K562 (cell line): Measurements from ENCODE around the gene AMN1. TPM values are rescaled to one million over a fixed set of nuclear protein-coding genes. Genes with fewer than 3 reads are reported as not detected.

ENCODE experiments used
- CEBPB ChIP-seq: fragments of 450-650 bp; IDR thresholded peaks from 2 replicates; pipeline ENCODE4 v1.6.1; 2016; ENCODE audit warnings: missing genetic modification characterization, missing compliant biosample characterization
- CSDE1 ChIP-seq, 2 experiments: fragments of 450-650 bp; IDR thresholded peaks; 2 replicates each; pipeline ENCODE4 v1.6.1; 2016; ENCODE audit warnings: mild to moderate bottlenecking in 1 of 2
- KAT2B ChIP-seq: IDR thresholded peaks from one replicate; pipeline ENCODE4 v1.6.1; 2012; ENCODE audit warnings: low read depth, mild to moderate bottlenecking, control low read depth, inconsistent platforms, low read length, moderate library complexity
- MAZ ChIP-seq, 2 experiments: fragments of 450-650 bp in 1 of 2; sonication (generic) in 1 of 2; formaldehyde crosslinking; IDR thresholded peaks in 1 of 2; conservative IDR thresholded peaks in 1 of 2; 2 replicates each; pipeline versions ENCODE4 v1.4.0 to v1.5.0; 2020; ENCODE audit warnings: mild to moderate bottlenecking in 1 of 2, missing genetic modification reagents in 1 of 2
- MITF ChIP-seq: IDR thresholded peaks from 2 replicates; pipeline ENCODE4 v1.6.1; 2014; ENCODE audit warnings: antibody characterized with exemption
- NFE2L1 ChIP-seq: fragments of 450-650 bp; IDR thresholded peaks from 2 replicates; pipeline ENCODE4 v1.6.1; 2016; ENCODE audit warnings: missing genetic modification characterization, low read depth, mild to moderate bottlenecking, missing compliant biosample characterization, moderate library complexity, borderline replicate concordance
- NR0B1 ChIP-seq: fragments of 450-650 bp; IDR thresholded peaks from one replicate; pipeline ENCODE4 v1.6.1; 2018; ENCODE audit warnings: mild to moderate bottlenecking, moderate library complexity; ENCODE audit not compliant: partially characterized antibody
- POLR3A ChIP-seq: IDR thresholded peaks from 2 replicates; pipeline ENCODE4 v1.6.1; 2011; ENCODE audit warnings: borderline replicate concordance, mild to moderate bottlenecking, moderate library complexity; ENCODE audit not compliant: insufficient read length, insufficient read depth; ENCODE audit errors: extremely low read depth
- POU5F1 ChIP-seq: fragments of 150-350 bp; IDR thresholded peaks from 2 replicates; pipeline ENCODE4 v1.6.1; 2014; ENCODE audit warnings: borderline replicate concordance, low read length, low read depth, mild to moderate bottlenecking; ENCODE audit not compliant: partially characterized antibody
- SRSF3 ChIP-seq: fragments of 200-400 bp; formaldehyde crosslinking; IDR thresholded peaks from 2 replicates; pipeline ENCODE4 v1.6.1; 2016; ENCODE audit warnings: mild to moderate bottlenecking, low read length, moderate library complexity; ENCODE audit not compliant: insufficient read depth
- TGIF2 ChIP-seq: sonication (generic); formaldehyde crosslinking; IDR thresholded peaks from 2 replicates; pipeline ENCODE4 v1.8.1; 2022; ENCODE audit warnings: mild to moderate bottlenecking, missing genetic modification reagents, moderate library complexity
- THAP12 ChIP-seq: fragments of 250-450 bp; sonication (Bioruptor Pico); IDR thresholded peaks from 2 replicates; pipeline ENCODE4 v1.9.0; 2021; ENCODE audit warnings: mild to moderate bottlenecking, inconsistent platforms
- TRIM25 ChIP-seq: fragments of 450-650 bp; IDR thresholded peaks from 2 replicates; pipeline ENCODE4 v1.7.0; 2016; ENCODE audit warnings: borderline replicate concordance
- ZNF3 ChIP-seq: fragments of 250-450 bp; sonication (Bioruptor Pico); IDR thresholded peaks from 2 replicates; pipeline ENCODE4 v1.5.0; 2021; ENCODE audit warnings: mild to moderate bottlenecking, moderate library complexity
- ZNF592 ChIP-seq: fragments of 450-650 bp; IDR thresholded peaks from 2 replicates; pipeline ENCODE4 v1.6.1; 2017; ENCODE audit warnings: antibody characterized with exemption, mild to moderate bottlenecking
- polyA plus RNA-seq, 8 experiments: library from polyadenylated mRNA; depleted of rRNA in 4 of 8; stranded (reverse) in 5 of 8; unstranded in 3 of 8; fragments of >200 nt; fragmentation: Nextera tagmentation in 2 of 8; fragmentation: Illumina TruSeq in 1 of 8; extraction: Ambion mirVana in 2 of 8; extraction: Trizol in 1 of 8; gene quantifications; 2 replicates each; pipeline versions ENCODE4 v1.2.1 to v1.2.3, GENCODE V29; 2011 to 2014; ENCODE audit warnings: inconsistent platforms in 1 of 8, missing spikeins in 1 of 8
- total RNA-seq, 7 experiments: library from RNA; depleted of rRNA in 6 of 7; stranded (reverse); fragments of >200 nt in 6 of 7; fragmentation: Illumina TruSeq in 2 of 7; extraction: Trizol in 2 of 7; gene quantifications; 2 replicates each; pipeline versions ENCODE4 v1.2.1 to v1.2.3, GENCODE V29; 2011 to 2021; ENCODE audit warnings: low replicate concordance in 1 of 7

AMN1 gene
- total and polyA plus RNA-seq, 9 of the 15 experiments (the other 6 are each of a cell fraction or from before 2014, with no cell fraction given), result 5.2 to 27.6 (median 13.0) TPM

GRCh38 chr12:31728917-31729640 lies at the start of gene AMN1 (continued):
- peak; percentile 82 for TF ChIP-seq ZNF592
- no peak for TF ChIP-seq KAT2B
- TF ChIP-seq NR0B1, result no peak
- TF ChIP-seq POLR3A, result no peak
- TF ChIP-seq POU5F1, result no peak
- TF ChIP-seq MITF, result no peak
- no peak for TF ChIP-seq SRSF3
- 0 out of 2 replicates have a peak, but pooled peaks have one; percentile 41 for TF ChIP-seq THAP12 (CRISPR knock-in tag)
- TF ChIP-seq NFE2L1 (tag), result no peak
- TF ChIP-seq TRIM25, result no peak
- TF ChIP-seq CSDE1 (IDR thresholded peaks at IDR 0.05), result peak in 1 of 2 experiments; percentile 77; a peak in 1 of 4 replicates
- TF ChIP-seq TGIF2, result no peak
- TF ChIP-seq CEBPB, result no peak
- TF ChIP-seq ZNF3, result no peak
- TF ChIP-seq MAZ (CRISPR knock-in tag; conservative IDR thresholded peaks at IDR 0.05 in 1 of 2, IDR thresholded peaks at IDR 0.05 in 1 of 2), result peak; percentile 65 to 95
